Large intestine (tissue), 12 donors: ENCODE measurements around the gene FAM180B. TPM values are rescaled to one million over a fixed set of nuclear protein-coding genes. Genes with fewer than 3 reads are reported as not detected.
"Not testable (repeated sequence)": the region's sequence is repeated elsewhere in the genome, so short reads cannot be mapped to it uniquely, and the experiment has no call there.

Experiments
- DNase-seq, 2 donors: peaks; one replicate each; pipeline versions ENCODE4 v3.0.0 to v3.0.0-alpha.2; 2013
- H3K27ac ChIP-seq: one replicate; pipeline ENCODE4 v1.5.1; 2013; ENCODE audit warnings: low read length
- H3K27me3 ChIP-seq: 2 replicates; pipeline ENCODE4 v1.6.1; 2013; ENCODE audit warnings: low read length; ENCODE audit not compliant: control insufficient read depth, insufficient read depth
- H3K36me3 ChIP-seq: 2 replicates; pipeline ENCODE4 v1.6.1; 2013; ENCODE audit warnings: low read length; ENCODE audit not compliant: control insufficient read depth, insufficient read depth
- H3K4me1 ChIP-seq: one replicate; pipeline ENCODE4 v1.6.1; 2013; ENCODE audit warnings: low read length; ENCODE audit not compliant: control insufficient read depth, insufficient read depth
- H3K4me3 ChIP-seq: one replicate; pipeline ENCODE4 v1.5.1; 2013; ENCODE audit warnings: low read length
- H3K9me3 ChIP-seq: one replicate; pipeline ENCODE4 v1.6.1; 2013; ENCODE audit warnings: mild to moderate bottlenecking, low read depth, low read length, moderate library complexity; ENCODE audit not compliant: control insufficient read depth
- WGBS: methylation state at CpG from one replicate; pipeline ENCODE4 v1.1.5; 2013; ENCODE audit warnings: low lambda C conversion rate; ENCODE audit not compliant: insufficient coverage; 5-methylcytosine and 5-hydroxymethylcytosine counted together
- long read RNA-seq, 11 donors: transcript quantifications; one replicate each; lab custom pipeline, GENCODE V29; 2026
- polyA plus RNA-seq: library from polyadenylated mRNA; unstranded; fragments of 120-200 nt; gene quantifications from one replicate; pipeline ENCODE4 v1.2.1, GENCODE V29; 2013

FAM180B gene
- polyA plus RNA-seq: 0.19 TPM
- long read RNA-seq, donor 1: 0 reads
- long read RNA-seq, donor 2: 0 reads
- long read RNA-seq, donor 3: 0 reads
- long read RNA-seq, donor 4: 0 reads
- long read RNA-seq, donor 5: 0 reads
- long read RNA-seq, donor 6: 0 reads
- long read RNA-seq, donor 7: 0 reads
- long read RNA-seq, donor 8: 0 reads
- long read RNA-seq, donor 9: 0 reads
- long read RNA-seq, donor 10: 0 reads
- long read RNA-seq, donor 11: 0 reads

GRCh38 chr11:47586098-47586855, at the start of gene FAM180B:
Gene FAM180B, plus strand, starts transcription at chr11:47586678. Its CDS starts 91 bp downstream, at chr11:47586769.
- WGBS: no CpG with 5 or more reads among the region's 12 CpGs
- Histone ChIP-seq H3K36me3 (peaks cover 38% of the 10 kb centered on the region), H3K9me3 (peaks cover 5% of the 10 kb centered on the region), H3K4me3 (no peak within 1 kb of the TSS), H3K27me3 (peaks cover 4% of the 10 kb centered on the region), H3K27ac (peak within 1 kb of the TSS; percentile 60), H3K4me1 (peaks cover 17% of the 10 kb centered on the region)
- DNase-seq: no peak

GRCh38 chr11:47536915-47537314, 49.6 kb upstream of the FAM180B start:
- H3K4me3 ChIP-seq: no peak overlapping the region
- no CpG with 5 or more reads among the region's 3 CpGs for WGBS
- H3K4me1 ChIP-seq: no peaks in the 10 kb centered on the region
- no peaks in the 10 kb centered on the region for H3K36me3 ChIP-seq
- no peak for DNase-seq
- H3K27me3 ChIP-seq: no peaks in the 10 kb centered on the region
- H3K27ac ChIP-seq: no peak overlapping the region
- H3K9me3 ChIP-seq: no peaks in the 10 kb centered on the region

- Histone ChIP-seq H3K27ac (no peak overlapping the region), H3K4me3 (no peak overlapping the region), H3K9me3 (no peaks in the 10 kb centered on the region), H3K4me1 (no peaks in the 10 kb centered on the region), H3K36me3 (no peaks in the 10 kb centered on the region), H3K27me3 (no peaks in the 10 kb centered on the region)
- 68% methylated on average over 2 of the region's 10 CpGs for WGBS
- DNase-seq: no peak
Measured at GRCh38 chr11:47538741-47539565, 47.5 kb upstream of the FAM180B start.

- Histone ChIP-seq H3K4me3 (no peak overlapping the region), H3K36me3 (no peaks in the 10 kb centered on the region), H3K9me3 (no peaks in the 10 kb centered on the region), H3K4me1 (no peaks in the 10 kb centered on the region), H3K27ac (no peak overlapping the region), H3K27me3 (no peaks in the 10 kb centered on the region)
- no peak for DNase-seq
- WGBS: no CpG with 5 or more reads among the region's 2 CpGs
Measured at GRCh38 chr11:47539681-47540039, 46.8 kb upstream of the FAM180B start.

- 89% methylated on average over 1 of the region's 2 CpGs for WGBS
- H3K4me3 ChIP-seq: no peak overlapping the region
- H3K27me3 ChIP-seq: no peaks in the 10 kb centered on the region
- no peaks in the 10 kb centered on the region for H3K36me3 ChIP-seq
- no peaks in the 10 kb centered on the region for H3K4me1 ChIP-seq
- DNase-seq: no peak
- no peaks in the 10 kb centered on the region for H3K9me3 ChIP-seq
- no peak overlapping the region for H3K27ac ChIP-seq
Measured at GRCh38 chr11:47541070-47541469, 45.4 kb upstream of the FAM180B start.

GRCh38 chr11:47545298-47545697, 41.2 kb upstream of the FAM180B start:
- DNase-seq: no peak
- WGBS: no CpG with 5 or more reads among the region's 6 CpGs
- no peaks in the 10 kb centered on the region for H3K9me3 ChIP-seq
- no peak overlapping the region for H3K4me3 ChIP-seq
- H3K27me3 ChIP-seq: no peaks in the 10 kb centered on the region
- no peak overlapping the region for H3K27ac ChIP-seq
- H3K4me1 ChIP-seq: peaks cover 2% of the 10 kb centered on the region
- peaks cover 4% of the 10 kb centered on the region for H3K36me3 ChIP-seq

GRCh38 chr11:47546274-47546673, 40.2 kb upstream of the FAM180B start:
- H3K4me3 ChIP-seq, H3K27me3 ChIP-seq, H3K4me1 ChIP-seq, H3K9me3 ChIP-seq, H3K36me3 ChIP-seq, H3K27ac ChIP-seq, DNase-seq: not testable (repeated sequence)
- WGBS: 100% methylated on average over 1 of the region's 7 CpGs

- peak overlapping the region; percentile 98 for H3K27ac ChIP-seq
- H3K27me3 ChIP-seq: no peaks in the 10 kb centered on the region
- no peak overlapping the region for H3K4me3 ChIP-seq
- H3K9me3 ChIP-seq: no peaks in the 10 kb centered on the region
- peaks cover 18% of the 10 kb centered on the region for H3K4me1 ChIP-seq
- no peak for DNase-seq
- WGBS: 100% methylated on average over 3 of the region's 10 CpGs
- H3K36me3 ChIP-seq: peaks cover 5% of the 10 kb centered on the region
Measured at GRCh38 chr11:47550288-47551047, 36.0 kb upstream of the FAM180B start.

- DNase-seq: peak; percentile 32 to 52
- peak overlapping the region; percentile 98 for H3K4me3 ChIP-seq
- peaks cover 18% of the 10 kb centered on the region for H3K4me1 ChIP-seq
- peaks cover 5% of the 10 kb centered on the region for H3K36me3 ChIP-seq
- H3K27ac ChIP-seq: peak overlapping the region; percentile 98
- H3K27me3 ChIP-seq: no peaks in the 10 kb centered on the region
- no peaks in the 10 kb centered on the region for H3K9me3 ChIP-seq
Measured at GRCh38 chr11:47551086-47551485, 35.4 kb upstream of the FAM180B start.

GRCh38 chr11:47552056-47552565, 34.4 kb upstream of the FAM180B start:
- 0% methylated on average over 1 of the region's 22 CpGs for WGBS
- H3K27me3 ChIP-seq: no peaks in the 10 kb centered on the region
- peak overlapping the region; percentile 98 for H3K27ac ChIP-seq
- peak overlapping the region; percentile 98 for H3K4me3 ChIP-seq
- peak in 1 of 2 donors; percentile 69 for DNase-seq
- no peaks in the 10 kb centered on the region for H3K9me3 ChIP-seq
- H3K36me3 ChIP-seq: peaks cover 5% of the 10 kb centered on the region
- peaks cover 18% of the 10 kb centered on the region for H3K4me1 ChIP-seq
